Right atrium auricular region (tissue), 2 donors: Measurements from ENCODE around the gene NPHP4. TPM values are rescaled to one million over a fixed set of nuclear protein-coding genes. Genes with fewer than 3 reads are reported as not detected.

Source experiments
- DNase-seq: peaks from one replicate; pipeline ENCODE4 v3.0.0-alpha.2; 2019; ENCODE audit warnings: low spot score
- H3K27ac ChIP-seq, 2 donors: fragments of 200-600 bp; sonication (generic); 1 replicate in 1 of 2; 2 replicates in 1 of 2; pipeline ENCODE4 v1.5.1; 2016 to 2019
- H3K27me3 ChIP-seq, 2 donors: fragments of 200-600 bp; sonication (generic); one replicate each; pipeline versions ENCODE4 v1.5.1 to v1.6.0; 2017 to 2019
- H3K36me3 ChIP-seq: fragments of 200-600 bp; sonication (generic); one replicate; pipeline ENCODE4 v1.5.1; 2016
- H3K4me1 ChIP-seq, 2 donors: fragments of 200-600 bp; sonication (generic); one replicate each; pipeline versions ENCODE4 v1.5.1 to v1.6.0; 2017 to 2019
- H3K4me3 ChIP-seq, 2 donors: fragments of 200-600 bp; sonication (generic); 1 replicate in 1 of 2; 2 replicates in 1 of 2; pipeline ENCODE4 v1.5.1; 2017 to 2019; ENCODE audit warnings: mild to moderate bottlenecking in 1 of 2, moderate library complexity in 1 of 2
- H3K9me3 ChIP-seq, 2 donors: fragments of 200-600 bp; sonication (generic); one replicate each; pipeline ENCODE4 v1.5.1; 2019
- CTCF ChIP-seq, 2 donors: fragments of 200-600 bp; sonication (generic); IDR thresholded peaks; one replicate each; pipeline ENCODE4 v1.5.1; 2019; ENCODE audit warnings: antibody characterized with exemption in 2 of 2
- total RNA-seq, 2 donors: library from RNA; depleted of rRNA; stranded (reverse); fragments of >200 nt; gene quantifications; one replicate each; pipeline ENCODE4 v1.1.0, GENCODE V29; 2016

NPHP4 gene
- total RNA-seq, 2 donors from 2014 or later = 3.0 to 4.3 TPM

- no peaks in the 10 kb centered on the region for H3K36me3 ChIP-seq
- H3K4me1 ChIP-seq = peaks cover 0 to 20% of the 10 kb centered on the region in 2 donors
- no peak overlapping the region for H3K4me3 ChIP-seq
- peak overlapping the region; percentile 88 to 91 for H3K27ac ChIP-seq
- no peak for TF ChIP-seq CTCF (IDR thresholded peaks at IDR 0.05)
- H3K27me3 ChIP-seq = no peaks in the 10 kb centered on the region
- no peak for DNase-seq
- H3K9me3 ChIP-seq = no peaks in the 10 kb centered on the region
Measured at GRCh38 chr1:6012529-6013318, 20.5 kb upstream of the NPHP4 start.

GRCh38 chr1:6011946-6012258, 19.7 kb upstream of the NPHP4 start:
- Histone ChIP-seq H3K4me1 (peaks cover 0 to 26% of the 10 kb centered on the region in 2 donors), H3K4me3 (no peak overlapping the region), H3K36me3 (no peaks in the 10 kb centered on the region), H3K27ac (no peak overlapping the region), H3K27me3 (no peaks in the 10 kb centered on the region), H3K9me3 (no peaks in the 10 kb centered on the region)
- TF ChIP-seq CTCF (IDR thresholded peaks at IDR 0.05) = no peak
- no peak for DNase-seq

- no peaks in the 10 kb centered on the region for H3K27me3 ChIP-seq
- no peak overlapping the region for H3K4me3 ChIP-seq
- no peaks in the 10 kb centered on the region for H3K36me3 ChIP-seq
- no peak for DNase-seq
- peaks cover 0 to 27% of the 10 kb centered on the region in 2 donors for H3K4me1 ChIP-seq
- H3K9me3 ChIP-seq = no peaks in the 10 kb centered on the region
- no peak overlapping the region for H3K27ac ChIP-seq
- TF ChIP-seq CTCF (IDR thresholded peaks at IDR 0.05) = no peak
Measured at GRCh38 chr1:6011161-6011945, 19.1 kb upstream of the NPHP4 start.

- TF ChIP-seq CTCF (IDR thresholded peaks at IDR 0.05) = no peak
- Histone ChIP-seq H3K4me3 (no peak overlapping the region), H3K36me3 (no peaks in the 10 kb centered on the region), H3K27me3 (no peaks in the 10 kb centered on the region), H3K9me3 (no peaks in the 10 kb centered on the region), H3K27ac (no peak overlapping the region), H3K4me1 (peaks cover 0 to 22% of the 10 kb centered on the region in 2 donors)
- DNase-seq = no peak
Measured at GRCh38 chr1:6010554-6010953, 18.3 kb upstream of the NPHP4 start.

- H3K4me3 ChIP-seq = no peak overlapping the region
- H3K27me3 ChIP-seq = no peaks in the 10 kb centered on the region
- peaks cover 0 to 18% of the 10 kb centered on the region in 2 donors for H3K4me1 ChIP-seq
- no peaks in the 10 kb centered on the region for H3K36me3 ChIP-seq
- no peak for TF ChIP-seq CTCF (IDR thresholded peaks at IDR 0.05)
- no peak overlapping the region for H3K27ac ChIP-seq
- DNase-seq = no peak
- no peaks in the 10 kb centered on the region for H3K9me3 ChIP-seq
Measured at GRCh38 chr1:6009120-6010040, 17.2 kb upstream of the NPHP4 start.
